ENCODE results near the gene ARHGEF16.

DNA sequence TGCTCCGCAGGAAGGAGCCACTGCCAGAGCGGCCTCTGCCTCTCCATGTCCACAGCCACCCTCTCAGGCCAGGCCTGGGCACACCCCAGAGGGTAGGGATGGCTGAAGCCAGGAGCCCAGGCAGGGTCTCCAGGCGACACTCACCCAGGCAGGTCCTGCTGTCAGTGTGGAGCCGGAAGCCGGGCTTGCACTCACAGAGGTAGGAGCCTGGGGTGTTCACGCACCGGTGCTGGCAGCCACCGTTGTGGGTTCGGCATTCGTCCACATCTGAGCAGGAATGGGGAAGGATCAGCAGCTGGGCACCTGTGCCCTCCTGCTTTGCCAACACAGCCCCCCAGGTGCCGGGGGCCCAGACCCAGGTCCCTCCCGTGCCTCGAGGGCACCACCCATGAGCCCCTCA, 69.5 kb downstream of the ARHGEF16 start:
- TF ChIP-seq, protein P1, sequence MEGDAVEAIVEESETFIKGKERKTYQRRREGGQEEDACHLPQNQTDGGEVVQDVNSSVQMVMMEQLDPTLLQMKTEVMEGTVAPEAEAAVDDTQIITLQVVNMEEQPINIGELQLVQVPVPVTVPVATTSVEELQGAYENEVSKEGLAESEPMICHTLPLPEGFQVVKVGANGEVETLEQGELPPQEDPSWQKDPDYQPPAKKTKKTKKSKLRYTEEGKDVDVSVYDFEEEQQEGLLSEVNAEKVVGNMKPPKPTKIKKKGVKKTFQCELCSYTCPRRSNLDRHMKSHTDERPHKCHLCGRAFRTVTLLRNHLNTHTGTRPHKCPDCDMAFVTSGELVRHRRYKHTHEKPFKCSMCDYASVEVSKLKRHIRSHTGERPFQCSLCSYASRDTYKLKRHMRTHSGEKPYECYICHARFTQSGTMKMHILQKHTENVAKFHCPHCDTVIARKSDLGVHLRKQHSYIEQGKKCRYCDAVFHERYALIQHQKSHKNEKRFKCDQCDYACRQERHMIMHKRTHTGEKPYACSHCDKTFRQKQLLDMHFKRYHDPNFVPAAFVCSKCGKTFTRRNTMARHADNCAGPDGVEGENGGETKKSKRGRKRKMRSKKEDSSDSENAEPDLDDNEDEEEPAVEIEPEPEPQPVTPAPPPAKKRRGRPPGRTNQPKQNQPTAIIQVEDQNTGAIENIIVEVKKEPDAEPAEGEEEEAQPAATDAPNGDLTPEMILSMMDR (IDR thresholded peaks at IDR 0.05) = no peak
- no peak for TF ChIP-seq MYBL2 (CRISPR knock-in tag; IDR thresholded peaks at IDR 0.05)
- no peak for TF ChIP-seq IRF2 (CRISPR knock-in tag; IDR thresholded peaks at IDR 0.05; ENCODE audit: borderline replicate concordance, low read depth)
- no peak for TF ChIP-seq CREB1 (CRISPR knock-in tag; IDR thresholded peaks at IDR 0.05)
- TF ChIP-seq CBFB (CRISPR knock-in tag; IDR thresholded peaks at IDR 0.05; ENCODE audit: low read depth) = no peak
- TF ChIP-seq ZNF263 (CRISPR knock-in tag; IDR thresholded peaks at IDR 0.05; ENCODE audit: low read depth) = no peak
- TF ChIP-seq ATF1 (CRISPR knock-in tag; IDR thresholded peaks at IDR 0.05) = no peak
- TF ChIP-seq TEAD4 (CRISPR knock-in tag; IDR thresholded peaks at IDR 0.05) = no peak
- TF ChIP-seq, protein P2, sequence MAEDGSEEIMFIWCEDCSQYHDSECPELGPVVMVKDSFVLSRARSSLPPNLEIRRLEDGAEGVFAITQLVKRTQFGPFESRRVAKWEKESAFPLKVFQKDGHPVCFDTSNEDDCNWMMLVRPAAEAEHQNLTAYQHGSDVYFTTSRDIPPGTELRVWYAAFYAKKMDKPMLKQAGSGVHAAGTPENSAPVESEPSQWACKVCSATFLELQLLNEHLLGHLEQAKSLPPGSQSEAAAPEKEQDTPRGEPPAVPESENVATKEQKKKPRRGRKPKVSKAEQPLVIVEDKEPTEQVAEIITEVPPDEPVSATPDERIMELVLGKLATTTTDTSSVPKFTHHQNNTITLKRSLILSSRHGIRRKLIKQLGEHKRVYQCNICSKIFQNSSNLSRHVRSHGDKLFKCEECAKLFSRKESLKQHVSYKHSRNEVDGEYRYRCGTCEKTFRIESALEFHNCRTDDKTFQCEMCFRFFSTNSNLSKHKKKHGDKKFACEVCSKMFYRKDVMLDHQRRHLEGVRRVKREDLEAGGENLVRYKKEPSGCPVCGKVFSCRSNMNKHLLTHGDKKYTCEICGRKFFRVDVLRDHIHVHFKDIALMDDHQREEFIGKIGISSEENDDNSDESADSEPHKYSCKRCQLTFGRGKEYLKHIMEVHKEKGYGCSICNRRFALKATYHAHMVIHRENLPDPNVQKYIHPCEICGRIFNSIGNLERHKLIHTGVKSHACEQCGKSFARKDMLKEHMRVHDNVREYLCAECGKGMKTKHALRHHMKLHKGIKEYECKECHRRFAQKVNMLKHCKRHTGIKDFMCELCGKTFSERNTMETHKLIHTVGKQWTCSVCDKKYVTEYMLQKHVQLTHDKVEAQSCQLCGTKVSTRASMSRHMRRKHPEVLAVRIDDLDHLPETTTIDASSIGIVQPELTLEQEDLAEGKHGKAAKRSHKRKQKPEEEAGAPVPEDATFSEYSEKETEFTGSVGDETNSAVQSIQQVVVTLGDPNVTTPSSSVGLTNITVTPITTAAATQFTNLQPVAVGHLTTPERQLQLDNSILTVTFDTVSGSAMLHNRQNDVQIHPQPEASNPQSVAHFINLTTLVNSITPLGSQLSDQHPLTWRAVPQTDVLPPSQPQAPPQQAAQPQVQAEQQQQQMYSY (CRISPR knock-in tag; IDR thresholded peaks at IDR 0.05) = no peak
- TF ChIP-seq, protein P3, sequence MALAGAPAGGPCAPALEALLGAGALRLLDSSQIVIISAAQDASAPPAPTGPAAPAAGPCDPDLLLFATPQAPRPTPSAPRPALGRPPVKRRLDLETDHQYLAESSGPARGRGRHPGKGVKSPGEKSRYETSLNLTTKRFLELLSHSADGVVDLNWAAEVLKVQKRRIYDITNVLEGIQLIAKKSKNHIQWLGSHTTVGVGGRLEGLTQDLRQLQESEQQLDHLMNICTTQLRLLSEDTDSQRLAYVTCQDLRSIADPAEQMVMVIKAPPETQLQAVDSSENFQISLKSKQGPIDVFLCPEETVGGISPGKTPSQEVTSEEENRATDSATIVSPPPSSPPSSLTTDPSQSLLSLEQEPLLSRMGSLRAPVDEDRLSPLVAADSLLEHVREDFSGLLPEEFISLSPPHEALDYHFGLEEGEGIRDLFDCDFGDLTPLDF (CRISPR knock-in tag; IDR thresholded peaks at IDR 0.05) = no peak
- TF ChIP-seq, protein P4, sequence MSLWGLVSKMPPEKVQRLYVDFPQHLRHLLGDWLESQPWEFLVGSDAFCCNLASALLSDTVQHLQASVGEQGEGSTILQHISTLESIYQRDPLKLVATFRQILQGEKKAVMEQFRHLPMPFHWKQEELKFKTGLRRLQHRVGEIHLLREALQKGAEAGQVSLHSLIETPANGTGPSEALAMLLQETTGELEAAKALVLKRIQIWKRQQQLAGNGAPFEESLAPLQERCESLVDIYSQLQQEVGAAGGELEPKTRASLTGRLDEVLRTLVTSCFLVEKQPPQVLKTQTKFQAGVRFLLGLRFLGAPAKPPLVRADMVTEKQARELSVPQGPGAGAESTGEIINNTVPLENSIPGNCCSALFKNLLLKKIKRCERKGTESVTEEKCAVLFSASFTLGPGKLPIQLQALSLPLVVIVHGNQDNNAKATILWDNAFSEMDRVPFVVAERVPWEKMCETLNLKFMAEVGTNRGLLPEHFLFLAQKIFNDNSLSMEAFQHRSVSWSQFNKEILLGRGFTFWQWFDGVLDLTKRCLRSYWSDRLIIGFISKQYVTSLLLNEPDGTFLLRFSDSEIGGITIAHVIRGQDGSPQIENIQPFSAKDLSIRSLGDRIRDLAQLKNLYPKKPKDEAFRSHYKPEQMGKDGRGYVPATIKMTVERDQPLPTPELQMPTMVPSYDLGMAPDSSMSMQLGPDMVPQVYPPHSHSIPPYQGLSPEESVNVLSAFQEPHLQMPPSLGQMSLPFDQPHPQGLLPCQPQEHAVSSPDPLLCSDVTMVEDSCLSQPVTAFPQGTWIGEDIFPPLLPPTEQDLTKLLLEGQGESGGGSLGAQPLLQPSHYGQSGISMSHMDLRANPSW (CRISPR knock-in tag; conservative IDR thresholded peaks at IDR 0.05; ENCODE audit: low read depth) = no peak
- no peak for TF ChIP-seq NFYB (CRISPR knock-in tag; conservative IDR thresholded peaks at IDR 0.05; ENCODE audit: low read depth)
- no peak for TF ChIP-seq FOXP1 (CRISPR knock-in tag; IDR thresholded peaks at IDR 0.05; ENCODE audit: borderline replicate concordance)
- no peak for TF ChIP-seq ESRRA (CRISPR knock-in tag; IDR thresholded peaks at IDR 0.05; ENCODE audit: borderline replicate concordance)

All from WTC11 (cell line).